GM12874 (cell line): ENCODE measurements around the gene MLST8.

Source experiments
- CTCF ChIP-seq: IDR thresholded peaks from 2 replicates; pipeline ENCODE4 v1.5.1; 2011; ENCODE audit warnings: low read depth, mild to moderate bottlenecking, control low read depth, low read length, moderate library complexity; ENCODE audit not compliant: insufficient read depth

The MLST8 gene

DNA sequence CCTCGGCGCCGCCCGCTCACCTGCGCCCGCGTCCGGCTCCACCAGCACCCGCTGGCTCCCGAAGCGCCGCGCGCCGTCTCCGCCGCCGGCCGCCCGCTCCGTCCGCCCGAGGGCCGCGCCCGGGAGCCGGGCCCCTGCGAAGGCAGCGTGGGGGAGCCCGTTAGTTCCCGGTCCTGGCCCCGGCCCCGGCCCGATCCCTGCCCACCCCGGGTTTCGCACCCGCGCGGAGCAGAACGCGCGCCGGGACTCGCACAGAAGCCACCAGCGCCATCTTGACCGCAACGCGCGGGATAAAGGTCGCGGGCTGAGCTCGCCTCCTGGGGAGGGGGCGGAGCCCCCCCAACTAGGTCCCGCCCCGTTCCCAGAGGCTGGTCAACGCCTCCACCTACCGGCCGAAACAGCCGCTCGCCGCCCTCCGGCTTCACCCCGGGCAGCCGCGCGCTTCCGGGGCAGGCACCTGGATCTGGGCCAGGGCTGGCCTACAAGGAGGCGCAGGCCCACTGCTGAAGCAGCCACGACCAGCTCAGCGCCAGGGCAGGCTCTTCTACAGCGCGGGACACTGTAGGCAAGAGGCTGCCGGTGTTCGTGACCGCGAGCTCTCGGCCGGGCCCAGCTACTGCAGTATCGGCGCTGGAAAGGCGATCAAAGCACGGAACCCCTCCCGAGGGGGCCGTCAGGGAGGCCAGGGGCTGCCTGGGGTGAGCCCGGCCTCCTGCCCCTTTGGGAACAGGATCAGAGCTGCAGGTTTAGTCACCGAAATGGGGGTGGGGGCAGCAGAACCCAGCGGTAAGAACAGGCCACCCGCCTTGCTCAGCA is 46.2 kb downstream of the MLST8 start, which contains the start of gene ECI1:
Gene ECI1 (minus strand): TSS at position 292 of the 816 bp plus-strand sequence. CDS start 21 bp downstream, at position 271.
- TF ChIP-seq CTCF: peak; percentile 68

GRCh38 chr16:2252806-2253148 is 47.5 kb downstream of the MLST8 start:
- TF ChIP-seq CTCF: no peak

DNA sequence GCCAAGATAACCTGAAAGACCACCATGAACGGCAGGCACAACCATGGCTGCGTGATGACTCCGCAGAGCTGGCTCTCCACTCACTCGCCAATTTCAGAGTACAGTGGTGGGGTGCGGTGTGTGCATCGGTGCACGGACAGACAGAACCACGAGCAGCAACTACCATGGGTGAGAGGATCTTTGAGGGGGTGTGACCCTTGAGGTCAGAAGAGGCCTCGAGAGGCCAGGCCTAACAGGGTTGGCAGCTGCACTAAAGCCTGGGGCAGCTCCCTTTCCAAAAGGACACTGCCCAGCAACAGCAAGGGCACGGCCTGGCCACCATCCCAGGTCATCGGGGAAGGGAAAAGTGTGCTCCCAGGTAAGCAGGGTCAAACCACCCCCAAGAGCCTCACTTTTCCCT is 48.0 kb downstream of the MLST8 start:
- TF ChIP-seq CTCF: no peak

- TF ChIP-seq CTCF: no peak
Measured at GRCh38 chr16:2256531-2257140, 51.4 kb downstream of the MLST8 start.

- TF ChIP-seq CTCF: no peak
Measured at GRCh38 chr16:2257726-2258125, 52.5 kb downstream of the MLST8 start.
